Measurements from ENCODE around the gene ATP2C2.

GRCh38 chr16:84418056-84418849, 49.9 kb downstream of the ATP2C2 start:
- no peak for TF ChIP-seq POLR2A (IDR thresholded peaks at IDR 0.05)
- TF ChIP-seq CTCF (IDR thresholded peaks at IDR 0.05): no peak
